ENCODE data around the gene LRRC59. TPM values are rescaled to one million over a fixed set of nuclear protein-coding genes. Genes with fewer than 3 reads are reported as not detected.
"Not testable (repeated sequence)": the region's sequence is repeated elsewhere in the genome, so short reads cannot be mapped to it uniquely, and the experiment has no call there.

The LRRC59 gene
- total and polyA plus RNA-seq, 2 experiments from 2014 or later: 46.4 to 124 TPM

GRCh38 chr17:50421308-50422051 is 24.2 kb upstream of the LRRC59 start:
- Histone ChIP-seq H3F3A (replicated peaks; ENCODE audit: low read depth) (no peaks in the 10 kb centered on the region), H3K4me1 (ENCODE audit: insufficient read depth) (peaks cover 5% of the 10 kb centered on the region; the same call in 1 of the 2 replicates), H3K36me3 (ENCODE audit: insufficient read depth) (no peaks in the 10 kb centered on the region), H3K27me3 (ENCODE audit: insufficient read depth) (peaks cover 13% of the 10 kb centered on the region; the same call in 1 of the 2 replicates), H2AFZ (no peak overlapping the region), H3K4me2 (no peak overlapping the region), H3K79me2 (replicated peaks; ENCODE audit: insufficient read depth) (no peaks in the 10 kb centered on the region), H3K9me2 (ENCODE audit: insufficient read depth) (no peaks in the 10 kb centered on the region), H4K20me1 (replicated peaks; ENCODE audit: insufficient read depth) (no peaks in the 10 kb centered on the region), H3K27ac (ENCODE audit: low read depth) (no peak overlapping the region), H3K4me3 (no peak overlapping the region)
- DNase-seq (ENCODE audit: low spot score) (no peak), ATAC-seq (no peak)
- no peak overlapping the region for H3K4me3 Mint-ChIP-seq
- H3K9me3 Mint-ChIP-seq: peaks cover 20% of the 10 kb centered on the region
- H3K36me3 Mint-ChIP-seq (ENCODE audit: low read depth): peaks cover 7% of the 10 kb centered on the region; the same call in 2 of the 3 replicates
- no peak overlapping the region for H3K27ac Mint-ChIP-seq
- no peak for TF ChIP-seq ZNF462 (CRISPR knock-in tag; IDR thresholded peaks at IDR 0.05)
- peaks cover 10% of the 10 kb centered on the region for H3K4me1 Mint-ChIP-seq
- peaks cover 12% of the 10 kb centered on the region for H3K27me3 Mint-ChIP-seq (ENCODE audit: insufficient read depth, low read depth, poor library complexity)

- H3K4me3 Mint-ChIP-seq: no peak overlapping the region
- H3K27ac ChIP-seq (ENCODE audit: low read depth): no peak overlapping the region
- H3K9me3 Mint-ChIP-seq: peaks cover 20% of the 10 kb centered on the region
- no peaks in the 10 kb centered on the region for H3K79me2 ChIP-seq (replicated peaks; ENCODE audit: insufficient read depth)
- peaks cover 13% of the 10 kb centered on the region; the same call in 1 of the 2 replicates for H3K27me3 ChIP-seq (ENCODE audit: insufficient read depth)
- no peaks in the 10 kb centered on the region for H4K20me1 ChIP-seq (replicated peaks; ENCODE audit: insufficient read depth)
- H3K9me2 ChIP-seq (ENCODE audit: insufficient read depth): no peaks in the 10 kb centered on the region
- no peaks in the 10 kb centered on the region for H3K36me3 ChIP-seq (ENCODE audit: insufficient read depth)
- H3K4me2 ChIP-seq: no peak overlapping the region
- ATAC-seq: no peak
- no peak overlapping the region for H2AFZ ChIP-seq
- no peak overlapping the region for H3K4me3 ChIP-seq
- H3K27me3 Mint-ChIP-seq (ENCODE audit: insufficient read depth, low read depth, poor library complexity): peaks cover 12% of the 10 kb centered on the region
- H3K36me3 Mint-ChIP-seq (ENCODE audit: low read depth): peaks cover 7% of the 10 kb centered on the region; the same call in 2 of the 3 replicates
- no peak overlapping the region for H3K27ac Mint-ChIP-seq
- peaks cover 8% of the 10 kb centered on the region for H3K4me1 Mint-ChIP-seq
- no peak for DNase-seq (ENCODE audit: low spot score)
- 0 out of 2 replicates have a peak, but pooled peaks cover 4% of the 10 kb centered on the region for H3K4me1 ChIP-seq (ENCODE audit: insufficient read depth)
- TF ChIP-seq ZNF114 (CRISPR knock-in tag; IDR thresholded peaks at IDR 0.05) (no peak), ZNF331 (CRISPR knock-in tag; IDR thresholded peaks at IDR 0.05; ENCODE audit: low read depth) (no peak), ETS1 (IDR thresholded peaks at IDR 0.05) (no peak), CREB1 (CRISPR knock-in tag; IDR thresholded peaks at IDR 0.05; ENCODE audit: low read depth) (no peak), POLR2AphosphoS5 (IDR thresholded peaks at IDR 0.05; ENCODE audit: low read depth) (no peak)
- H3F3A ChIP-seq (replicated peaks; ENCODE audit: low read depth): no peaks in the 10 kb centered on the region
These were observed 23.2 kb upstream of the LRRC59 start for GRCh38 chr17:50420419-50421112.

GRCh38 chr17:50419577-50419976 is 22.3 kb upstream of the LRRC59 start:
- H2AFZ ChIP-seq; H3K36me3 Mint-ChIP-seq (ENCODE audit: low read depth); H3K79me2 ChIP-seq (replicated peaks; ENCODE audit: insufficient read depth); H3F3A ChIP-seq (replicated peaks; ENCODE audit: low read depth); H3K4me1 ChIP-seq (ENCODE audit: insufficient read depth); DNase-seq (ENCODE audit: low spot score); H3K9me2 ChIP-seq (ENCODE audit: insufficient read depth); H3K27me3 Mint-ChIP-seq (ENCODE audit: insufficient read depth, low read depth, poor library complexity); H3K27ac Mint-ChIP-seq; H3K4me2 ChIP-seq; ATAC-seq; H3K36me3 ChIP-seq (ENCODE audit: insufficient read depth); H3K4me1 Mint-ChIP-seq; H3K4me3 ChIP-seq; H3K27me3 ChIP-seq (ENCODE audit: insufficient read depth); H3K4me3 Mint-ChIP-seq; H3K27ac ChIP-seq (ENCODE audit: low read depth); H4K20me1 ChIP-seq (replicated peaks; ENCODE audit: insufficient read depth): not testable (repeated sequence)
- H3K9me3 Mint-ChIP-seq: peaks cover 20% of the 10 kb centered on the region
